ENCODE results near the gene CHIC2. TPM values are rescaled to one million over a fixed set of nuclear protein-coding genes. Genes with fewer than 3 reads are reported as not detected.

CHIC2 gene
- total RNA-seq, 1 experiment from 2014 or later, result 11.0 TPM

DNA sequence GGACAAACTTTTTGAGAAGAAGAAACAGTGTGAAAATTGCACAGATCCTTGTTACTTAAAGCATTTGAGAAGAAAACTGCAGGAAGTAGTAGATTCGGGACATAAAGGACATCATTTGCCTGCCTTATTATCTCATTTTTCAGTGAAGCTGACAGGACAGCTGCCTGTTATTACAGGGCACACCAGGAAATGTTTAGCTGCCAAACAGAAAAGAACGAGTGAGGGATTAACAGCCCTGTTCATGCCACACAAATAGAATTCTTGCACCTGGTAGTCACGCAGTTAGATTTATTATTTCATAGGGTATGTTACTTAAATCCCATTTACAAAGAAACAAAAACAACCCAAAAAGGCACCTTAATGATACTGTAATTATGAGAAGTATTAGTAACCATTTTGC lies 100.6 kb downstream of the CHIC2 start:
- Mint-ChIP-seq H3K27me3 (ENCODE audit: low read depth) (peaks cover 5% of the 10 kb centered on the region), H3K36me3 (no peaks in the 10 kb centered on the region), H3K4me3 (no peak overlapping the region), H3K4me1 (peaks cover 26% of the 10 kb centered on the region), H3K27ac (no peak overlapping the region), H3K9me3 (no peaks in the 10 kb centered on the region)
- ChIA-PET POLR2A (no interaction called here), CTCF (no interaction called here)
- ATAC-seq (no peak), DNase-seq (ENCODE audit: low spot score) (no peak)
- TF ChIP-seq, protein P1, sequence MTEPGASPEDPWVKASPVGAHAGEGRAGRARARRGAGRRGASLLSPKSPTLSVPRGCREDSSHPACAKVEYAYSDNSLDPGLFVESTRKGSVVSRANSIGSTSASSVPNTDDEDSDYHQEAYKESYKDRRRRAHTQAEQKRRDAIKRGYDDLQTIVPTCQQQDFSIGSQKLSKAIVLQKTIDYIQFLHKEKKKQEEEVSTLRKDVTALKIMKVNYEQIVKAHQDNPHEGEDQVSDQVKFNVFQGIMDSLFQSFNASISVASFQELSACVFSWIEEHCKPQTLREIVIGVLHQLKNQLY (CRISPR knock-in tag; IDR thresholded peaks at IDR 0.05), result no peak
- TF ChIP-seq, protein P2, sequence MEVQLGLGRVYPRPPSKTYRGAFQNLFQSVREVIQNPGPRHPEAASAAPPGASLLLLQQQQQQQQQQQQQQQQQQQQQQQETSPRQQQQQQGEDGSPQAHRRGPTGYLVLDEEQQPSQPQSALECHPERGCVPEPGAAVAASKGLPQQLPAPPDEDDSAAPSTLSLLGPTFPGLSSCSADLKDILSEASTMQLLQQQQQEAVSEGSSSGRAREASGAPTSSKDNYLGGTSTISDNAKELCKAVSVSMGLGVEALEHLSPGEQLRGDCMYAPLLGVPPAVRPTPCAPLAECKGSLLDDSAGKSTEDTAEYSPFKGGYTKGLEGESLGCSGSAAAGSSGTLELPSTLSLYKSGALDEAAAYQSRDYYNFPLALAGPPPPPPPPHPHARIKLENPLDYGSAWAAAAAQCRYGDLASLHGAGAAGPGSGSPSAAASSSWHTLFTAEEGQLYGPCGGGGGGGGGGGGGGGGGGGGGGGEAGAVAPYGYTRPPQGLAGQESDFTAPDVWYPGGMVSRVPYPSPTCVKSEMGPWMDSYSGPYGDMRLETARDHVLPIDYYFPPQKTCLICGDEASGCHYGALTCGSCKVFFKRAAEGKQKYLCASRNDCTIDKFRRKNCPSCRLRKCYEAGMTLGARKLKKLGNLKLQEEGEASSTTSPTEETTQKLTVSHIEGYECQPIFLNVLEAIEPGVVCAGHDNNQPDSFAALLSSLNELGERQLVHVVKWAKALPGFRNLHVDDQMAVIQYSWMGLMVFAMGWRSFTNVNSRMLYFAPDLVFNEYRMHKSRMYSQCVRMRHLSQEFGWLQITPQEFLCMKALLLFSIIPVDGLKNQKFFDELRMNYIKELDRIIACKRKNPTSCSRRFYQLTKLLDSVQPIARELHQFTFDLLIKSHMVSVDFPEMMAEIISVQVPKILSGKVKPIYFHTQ (CRISPR knock-in tag; IDR thresholded peaks at IDR 0.05), result no peak
- TF ChIP-seq ZNF232 (CRISPR knock-in tag; IDR thresholded peaks at IDR 0.05), result no peak

- Mint-ChIP-seq H3K36me3 (no peaks in the 10 kb centered on the region), H3K27me3 (ENCODE audit: low read depth) (peaks cover 5% of the 10 kb centered on the region), H3K4me3 (no peak overlapping the region), H3K4me1 (peaks cover 27% of the 10 kb centered on the region), H3K9me3 (no peaks in the 10 kb centered on the region), H3K27ac (no peak overlapping the region)
- DNase-seq (ENCODE audit: low spot score), result no peak
- CTCF ChIA-PET, result no interaction called here
- no peak for ATAC-seq
- TF ChIP-seq HMGA2 (CRISPR knock-in tag; IDR thresholded peaks at IDR 0.05) (no peak), MYBL2 (CRISPR knock-in tag; IDR thresholded peaks at IDR 0.05) (no peak), SMAD3 (CRISPR knock-in tag; IDR thresholded peaks at IDR 0.05; ENCODE audit: borderline replicate concordance) (no peak), ZNF423 (CRISPR knock-in tag; IDR thresholded peaks at IDR 0.05) (no peak), TP53 (CRISPR knock-in tag; IDR thresholded peaks at IDR 0.05) (no peak), ZNF416 (CRISPR knock-in tag; IDR thresholded peaks at IDR 0.05) (no peak), JUN (CRISPR knock-in tag; IDR thresholded peaks at IDR 0.05) (no peak), ZNF219 (CRISPR knock-in tag; IDR thresholded peaks at IDR 0.05; ENCODE audit: borderline replicate concordance) (no peak), PRRX2 (CRISPR knock-in tag; IDR thresholded peaks at IDR 0.05) (no peak), ELF4 (CRISPR knock-in tag; IDR thresholded peaks at IDR 0.05; ENCODE audit: low read depth) (no peak), ATF1 (CRISPR knock-in tag; IDR thresholded peaks at IDR 0.05) (no peak), PREB (CRISPR knock-in tag; IDR thresholded peaks at IDR 0.05; ENCODE audit: borderline replicate concordance) (no peak), SP1 (CRISPR knock-in tag; conservative IDR thresholded peaks at IDR 0.05) (no peak), IRF2 (CRISPR knock-in tag; IDR thresholded peaks at IDR 0.05; ENCODE audit: borderline replicate concordance, low read depth) (no peak), ZNF263 (CRISPR knock-in tag; IDR thresholded peaks at IDR 0.05; ENCODE audit: low read depth) (no peak), NR3C1 (CRISPR knock-in tag; conservative IDR thresholded peaks at IDR 0.05; ENCODE audit: low read depth) (no peak), FOXJ3 (CRISPR knock-in tag; IDR thresholded peaks at IDR 0.05; ENCODE audit: borderline replicate concordance) (no peak), NFATC4 (CRISPR knock-in tag; IDR thresholded peaks at IDR 0.05) (no peak)
- TF ChIP-seq, protein P3, sequence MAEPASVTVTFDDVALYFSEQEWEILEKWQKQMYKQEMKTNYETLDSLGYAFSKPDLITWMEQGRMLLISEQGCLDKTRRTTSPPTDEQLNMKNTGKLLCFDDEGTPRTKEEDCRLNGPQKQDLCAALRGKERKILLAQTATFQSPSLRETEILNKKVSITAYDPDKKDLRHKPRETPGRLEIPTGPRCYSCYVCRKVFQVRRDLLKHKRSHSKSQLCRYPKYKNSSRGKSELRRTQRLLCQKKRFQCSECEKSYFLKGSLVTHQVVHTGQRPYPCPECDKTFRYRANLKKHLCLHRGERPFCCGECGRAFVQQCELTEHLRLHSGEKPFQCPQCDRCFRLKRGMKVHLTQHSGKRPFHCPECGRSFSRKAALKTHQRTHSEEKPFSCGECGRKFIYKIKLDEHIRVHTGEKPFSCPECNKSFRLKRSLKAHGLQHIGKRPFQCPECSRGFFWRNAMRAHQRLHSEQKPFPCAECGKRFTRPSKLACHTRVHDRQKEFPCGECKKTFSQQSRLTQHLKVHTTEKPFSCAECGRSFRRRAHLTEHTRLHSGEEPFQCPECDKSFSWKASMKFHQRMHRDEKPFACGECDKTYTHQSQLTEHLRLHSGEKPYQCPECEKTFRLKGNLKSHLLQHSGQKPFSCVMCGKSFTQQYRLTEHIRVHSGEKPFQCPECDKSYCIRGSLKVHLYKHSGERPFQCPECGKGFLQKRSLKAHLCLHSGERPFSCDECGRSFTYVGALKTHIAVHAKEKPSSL (CRISPR knock-in tag; conservative IDR thresholded peaks at IDR 0.05), result no peak
- POLR2A ChIA-PET, result no interaction called here
Observed at GRCh38 chr4:53963336-53963735, 101.1 kb downstream of the CHIC2 start.

All from WTC11 (cell line).